HEK293T (cell line): ENCODE results near the gene AKR1C3.

Experiments
- ARNT ChIP-seq: fragments of 450-650 bp; IDR thresholded peaks from 2 replicates; pipeline ENCODE4 v1.6.1; 2017; ENCODE audit warnings: mild to moderate bottlenecking
- BHLHE40 ChIP-seq: fragments of 450-650 bp; IDR thresholded peaks from 2 replicates; pipeline ENCODE4 v1.6.1; 2016; ENCODE audit warnings: mild to moderate bottlenecking, moderate library complexity, borderline replicate concordance
- CTBP1 ChIP-seq: fragments of 450-650 bp; IDR thresholded peaks from 2 replicates; pipeline ENCODE4 v1.6.1; 2016; ENCODE audit warnings: borderline replicate concordance
- ELF4 ChIP-seq: fragments of 450-650 bp; IDR thresholded peaks from 2 replicates; pipeline ENCODE4 v1.6.1; 2017; ENCODE audit warnings: antibody characterized with exemption
- FOXA1 ChIP-seq: fragments of 450-650 bp; IDR thresholded peaks from 2 replicates; pipeline ENCODE4 v1.6.1; 2016; ENCODE audit warnings: mild to moderate bottlenecking
- FOXK2 ChIP-seq: fragments of 450-650 bp; IDR thresholded peaks from 2 replicates; pipeline ENCODE4 v1.6.1; 2016; ENCODE audit warnings: mild to moderate bottlenecking
- FOXM1 ChIP-seq: fragments of 450-650 bp; IDR thresholded peaks from 2 replicates; pipeline ENCODE4 v1.6.1; 2017; ENCODE audit warnings: mild to moderate bottlenecking, borderline replicate concordance
- SP1 ChIP-seq: fragments of 450-650 bp; IDR thresholded peaks from 2 replicates; pipeline ENCODE4 v1.6.1; 2017
- SUZ12 ChIP-seq: fragments of 450-650 bp; IDR thresholded peaks from 2 replicates; pipeline ENCODE4 v1.6.1; 2016; ENCODE audit warnings: mild to moderate bottlenecking
- ZNF384 ChIP-seq: fragments of 450-650 bp; IDR thresholded peaks from 2 replicates; pipeline ENCODE4 v1.6.1; 2016
- TF ChIP-seq, protein P1 (sequence below): fragments of 450-650 bp; IDR thresholded peaks from 2 replicates; pipeline ENCODE4 v1.6.1; 2016

DNA sequence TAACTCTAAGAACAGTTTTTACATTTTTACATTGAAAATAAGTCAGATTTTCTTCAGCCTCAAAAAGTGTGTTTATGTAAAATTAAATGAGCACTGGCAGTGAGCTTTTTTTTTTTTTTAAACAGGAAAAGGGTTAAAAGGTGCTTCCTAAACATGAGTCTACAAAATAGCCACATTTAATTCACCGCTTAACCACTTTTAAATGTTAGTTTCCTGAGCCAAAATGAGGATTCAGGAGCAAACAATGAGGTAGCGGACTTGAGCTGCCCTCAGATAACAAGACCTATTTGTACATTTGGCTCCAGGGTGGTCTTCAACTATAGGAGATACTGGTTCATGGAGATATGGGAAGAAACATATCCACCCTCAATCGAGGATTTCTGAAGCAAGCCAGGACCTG, 22.8 kb downstream of the AKR1C3 start:
- TF ChIP-seq, protein P1, sequence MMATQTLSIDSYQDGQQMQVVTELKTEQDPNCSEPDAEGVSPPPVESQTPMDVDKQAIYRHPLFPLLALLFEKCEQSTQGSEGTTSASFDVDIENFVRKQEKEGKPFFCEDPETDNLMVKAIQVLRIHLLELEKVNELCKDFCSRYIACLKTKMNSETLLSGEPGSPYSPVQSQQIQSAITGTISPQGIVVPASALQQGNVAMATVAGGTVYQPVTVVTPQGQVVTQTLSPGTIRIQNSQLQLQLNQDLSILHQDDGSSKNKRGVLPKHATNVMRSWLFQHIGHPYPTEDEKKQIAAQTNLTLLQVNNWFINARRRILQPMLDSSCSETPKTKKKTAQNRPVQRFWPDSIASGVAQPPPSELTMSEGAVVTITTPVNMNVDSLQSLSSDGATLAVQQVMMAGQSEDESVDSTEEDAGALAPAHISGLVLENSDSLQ, result no peak
- no peak for TF ChIP-seq SP1
- TF ChIP-seq FOXM1, result no peak
- TF ChIP-seq SUZ12, result no peak
- TF ChIP-seq FOXK2, result no peak
- TF ChIP-seq FOXA1, result no peak
- no peak for TF ChIP-seq ARNT
- no peak for TF ChIP-seq BHLHE40
- TF ChIP-seq ELF4, result no peak
- TF ChIP-seq ZNF384, result no peak
- no peak for TF ChIP-seq CTBP1
